ENCODE data around the gene SMURF1. TPM values are rescaled to one million over a fixed set of nuclear protein-coding genes. Genes with fewer than 3 reads are reported as not detected.

The SMURF1 gene
- total RNA-seq, 4 donors from 2014 or later: 25.3 to 47.5 (median 36.5) TPM

DNA sequence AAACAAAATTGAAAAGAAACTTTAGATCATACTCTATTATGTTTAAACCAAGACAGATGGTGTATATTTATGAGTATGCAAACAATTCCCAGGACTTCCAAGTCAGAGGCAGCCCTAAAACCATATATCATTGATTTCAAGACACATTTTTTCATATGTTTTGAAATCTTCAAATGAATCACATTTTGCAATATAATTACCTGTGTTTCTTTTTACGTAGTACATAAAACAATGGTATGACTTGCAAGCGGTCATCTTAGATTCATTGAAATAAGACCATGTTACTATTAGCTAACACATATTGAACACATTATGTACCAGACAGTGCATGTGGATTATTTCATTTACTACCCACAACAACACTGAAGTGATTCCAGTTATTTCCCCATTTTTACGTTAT is 14.9 kb downstream of the SMURF1 start:
- Histone ChIP-seq H3K9me3 (no peaks in the 10 kb centered on the region), H3K27me3 (no peaks in the 10 kb centered on the region), H3K4me1 (peaks cover 23 to 95% (median 51%) of the 10 kb centered on the region in 4 donors), H3K27ac (peak overlapping the region in 3 of 4 donors; percentile 7 to 53 (median 34)), H3K4me3 (no peak overlapping the region), H3K36me3 (no peaks in the 10 kb centered on the region)
- WGBS, 2 donors (ENCODE audit: low coverage in 1 of 2): 31 to 66% methylated on average over 2 to 3 of the region's 3 CpGs
- TF ChIP-seq POLR2AphosphoS5 (IDR thresholded peaks at IDR 0.05): no peak
- TF ChIP-seq, protein P1, sequence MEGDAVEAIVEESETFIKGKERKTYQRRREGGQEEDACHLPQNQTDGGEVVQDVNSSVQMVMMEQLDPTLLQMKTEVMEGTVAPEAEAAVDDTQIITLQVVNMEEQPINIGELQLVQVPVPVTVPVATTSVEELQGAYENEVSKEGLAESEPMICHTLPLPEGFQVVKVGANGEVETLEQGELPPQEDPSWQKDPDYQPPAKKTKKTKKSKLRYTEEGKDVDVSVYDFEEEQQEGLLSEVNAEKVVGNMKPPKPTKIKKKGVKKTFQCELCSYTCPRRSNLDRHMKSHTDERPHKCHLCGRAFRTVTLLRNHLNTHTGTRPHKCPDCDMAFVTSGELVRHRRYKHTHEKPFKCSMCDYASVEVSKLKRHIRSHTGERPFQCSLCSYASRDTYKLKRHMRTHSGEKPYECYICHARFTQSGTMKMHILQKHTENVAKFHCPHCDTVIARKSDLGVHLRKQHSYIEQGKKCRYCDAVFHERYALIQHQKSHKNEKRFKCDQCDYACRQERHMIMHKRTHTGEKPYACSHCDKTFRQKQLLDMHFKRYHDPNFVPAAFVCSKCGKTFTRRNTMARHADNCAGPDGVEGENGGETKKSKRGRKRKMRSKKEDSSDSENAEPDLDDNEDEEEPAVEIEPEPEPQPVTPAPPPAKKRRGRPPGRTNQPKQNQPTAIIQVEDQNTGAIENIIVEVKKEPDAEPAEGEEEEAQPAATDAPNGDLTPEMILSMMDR (IDR thresholded peaks at IDR 0.05): no peak
- no peak for TF ChIP-seq EP300 (IDR thresholded peaks at IDR 0.05; ENCODE audit: low read depth)
- TF ChIP-seq POLR2A (IDR thresholded peaks at IDR 0.05): no peak
- no peak for DNase-seq
- intact Hi-C loops (cut with DNase I; ENCODE audit: low total_unique reads) (no loop called here), in situ Hi-C loops (cut with MboI; ENCODE audit: low pct_ligation_motif_present in 1 of 4, low pct_unique_long_range_greater_than_20kb in 1 of 4, low sequenced_read_pairs in 3 of 4) (no loop called here)

- in situ Hi-C loops (cut with MboI; ENCODE audit: low pct_ligation_motif_present in 1 of 4, low pct_unique_long_range_greater_than_20kb in 1 of 4, low sequenced_read_pairs in 3 of 4): no loop called here
- no peak for TF ChIP-seq POLR2AphosphoS5 (IDR thresholded peaks at IDR 0.05)
- no peak for TF ChIP-seq POLR2A (IDR thresholded peaks at IDR 0.05)
- no peak for TF ChIP-seq EP300 (IDR thresholded peaks at IDR 0.05; ENCODE audit: low read depth)
- TF ChIP-seq, protein P1 (IDR thresholded peaks at IDR 0.05): no peak
Measured at GRCh38 chr7:99128076-99128950, 15.6 kb downstream of the SMURF1 start.

GRCh38 chr7:99127636-99128035 is 16.3 kb downstream of the SMURF1 start:
- Histone ChIP-seq H3K27ac (peak overlapping the region; percentile 7 to 53 (median 22)), H3K36me3 (no peaks in the 10 kb centered on the region), H3K27me3 (no peaks in the 10 kb centered on the region), H3K9me3 (no peaks in the 10 kb centered on the region), H3K4me3 (no peak overlapping the region), H3K4me1 (peaks cover 20 to 94% (median 52%) of the 10 kb centered on the region in 4 donors)
- WGBS, 2 donors (ENCODE audit: low coverage in 1 of 2): 72 to 80% methylated on average over 6 of the region's 6 CpGs
- DNase-seq: no peak
- TF ChIP-seq EP300 (IDR thresholded peaks at IDR 0.05; ENCODE audit: low read depth) (no peak), POLR2A (IDR thresholded peaks at IDR 0.05) (no peak), POLR2AphosphoS5 (IDR thresholded peaks at IDR 0.05) (no peak)
- TF ChIP-seq, protein P1 (IDR thresholded peaks at IDR 0.05): no peak
- intact Hi-C loops (cut with DNase I; ENCODE audit: low total_unique reads) (no loop called here), in situ Hi-C loops (cut with MboI; ENCODE audit: low pct_ligation_motif_present in 1 of 4, low pct_unique_long_range_greater_than_20kb in 1 of 4, low sequenced_read_pairs in 3 of 4) (no loop called here)

More at GRCh38 chr7:99128076-99128950, 15.6 kb downstream of the SMURF1 start:
- Histone ChIP-seq H3K9me3 (no peaks in the 10 kb centered on the region), H3K4me1 (peaks cover 18 to 95% (median 53%) of the 10 kb centered on the region in 4 donors), H3K27me3 (no peaks in the 10 kb centered on the region), H3K27ac (peak overlapping the region; percentile 7 to 53 (median 22)), H3K36me3 (no peaks in the 10 kb centered on the region), H3K4me3 (no peak overlapping the region)
- DNase-seq: no peak
- intact Hi-C loops (cut with DNase I; ENCODE audit: low total_unique reads): no loop called here
- WGBS, 2 donors (ENCODE audit: low coverage in 1 of 2): 57 to 58% methylated on average over 10 to 11 of the region's 11 CpGs

DNA sequence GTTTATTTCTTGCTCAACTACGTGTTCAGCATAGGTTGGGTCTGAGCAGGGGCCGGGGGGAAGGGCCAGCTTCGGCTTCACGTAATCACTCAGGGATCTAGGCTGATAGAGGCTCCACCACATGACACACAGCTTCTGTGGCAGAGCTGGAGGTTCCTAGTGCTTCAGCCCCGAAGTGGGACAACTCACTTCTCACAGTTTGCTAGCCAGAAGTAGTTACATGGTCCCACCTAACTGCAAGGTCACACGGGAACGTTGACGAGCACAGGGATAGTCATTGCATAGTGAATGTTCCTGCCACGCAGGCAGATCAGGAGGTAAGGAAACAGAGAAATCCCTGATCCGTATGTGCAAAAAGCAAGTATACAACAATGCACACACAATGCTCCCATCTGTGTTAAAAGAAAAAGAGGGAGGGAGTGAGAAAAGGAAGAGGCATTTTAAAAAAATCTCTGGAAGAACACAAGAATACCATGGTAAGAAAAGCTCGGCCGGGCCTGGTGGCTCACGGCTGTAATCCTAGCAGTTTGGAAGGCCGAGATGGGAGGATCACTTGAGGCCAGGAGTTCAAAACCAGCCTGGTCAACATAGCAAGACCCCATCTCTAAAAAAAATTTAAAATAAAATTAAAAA is 16.9 kb downstream of the SMURF1 start:
- peak overlapping the region; percentile 10 to 54 (median 32) for H3K27ac ChIP-seq
- TF ChIP-seq POLR2AphosphoS5 (IDR thresholded peaks at IDR 0.05) (no peak), EP300 (IDR thresholded peaks at IDR 0.05; ENCODE audit: low read depth) (no peak), POLR2A (IDR thresholded peaks at IDR 0.05) (no peak)
- TF ChIP-seq, protein P1 (IDR thresholded peaks at IDR 0.05): no peak
- in situ Hi-C loops (cut with MboI; ENCODE audit: low pct_ligation_motif_present in 1 of 4, low pct_unique_long_range_greater_than_20kb in 1 of 4, low sequenced_read_pairs in 3 of 4): no loop called here

More for the DNA sequence above, 16.9 kb downstream of the SMURF1 start:
- H3K4me3 ChIP-seq: no peak overlapping the region
- 71 to 89% methylated on average over 6 to 14 of the region's 14 CpGs for WGBS, 2 donors (ENCODE audit: low coverage in 1 of 2)
- intact Hi-C loops (cut with DNase I; ENCODE audit: low total_unique reads): no loop called here
- H3K27me3 ChIP-seq: no peaks in the 10 kb centered on the region
- H3K4me1 ChIP-seq: peaks cover 20 to 88% (median 50%) of the 10 kb centered on the region in 4 donors
- H3K9me3 ChIP-seq: no peaks in the 10 kb centered on the region
- no peak for DNase-seq
- H3K36me3 ChIP-seq: no peaks in the 10 kb centered on the region
